ENCODE results near the gene SH3YL1.

The SH3YL1 gene

GRCh38 chr2:228518-229278 is 35.1 kb downstream of the SH3YL1 start:
- no peak overlapping the region for H3K4me3 ChIP-seq (ENCODE audit: control insufficient read depth, low read depth, low read length)
- DNase-seq (ENCODE audit: low read depth), result no peak
- TF ChIP-seq CTCF (IDR thresholded peaks at IDR 0.05; ENCODE audit: control insufficient read depth, insufficient read depth, low read depth, low read length, missing control alignments), result no peak

GRCh38 chr2:228115-228514 is 35.7 kb downstream of the SH3YL1 start:
- DNase-seq (ENCODE audit: low read depth), result no peak
- no peak for TF ChIP-seq CTCF (IDR thresholded peaks at IDR 0.05; ENCODE audit: control insufficient read depth, insufficient read depth, low read depth, low read length, missing control alignments)
- H3K4me3 ChIP-seq (ENCODE audit: control insufficient read depth, low read depth, low read length), result no peak overlapping the region

- DNase-seq (ENCODE audit: low read depth), result no peak
- no peak overlapping the region for H3K4me3 ChIP-seq (ENCODE audit: control insufficient read depth, low read depth, low read length)
- no peak for TF ChIP-seq CTCF (IDR thresholded peaks at IDR 0.05; ENCODE audit: control insufficient read depth, insufficient read depth, low read depth, low read length, missing control alignments)
Observed at GRCh38 chr2:223971-224760, 39.7 kb downstream of the SH3YL1 start.

GRCh38 chr2:223451-223850 is 40.4 kb downstream of the SH3YL1 start:
- no peak for DNase-seq (ENCODE audit: low read depth)
- TF ChIP-seq CTCF (IDR thresholded peaks at IDR 0.05; ENCODE audit: control insufficient read depth, insufficient read depth, low read depth, low read length, missing control alignments), result no peak
- no peak overlapping the region for H3K4me3 ChIP-seq (ENCODE audit: control insufficient read depth, low read depth, low read length)

GRCh38 chr2:216068-216467 is 47.8 kb downstream of the SH3YL1 start:
- DNase-seq (ENCODE audit: low read depth), result no peak
- no peak for TF ChIP-seq CTCF (IDR thresholded peaks at IDR 0.05; ENCODE audit: control insufficient read depth, insufficient read depth, low read depth, low read length, missing control alignments)
- no peak overlapping the region for H3K4me3 ChIP-seq (ENCODE audit: control insufficient read depth, low read depth, low read length)

- DNase-seq (ENCODE audit: low read depth), result no peak
- TF ChIP-seq CTCF (IDR thresholded peaks at IDR 0.05; ENCODE audit: control insufficient read depth, insufficient read depth, low read depth, low read length, missing control alignments), result no peak
Observed at GRCh38 chr2:213932-214693, 49.7 kb downstream of the SH3YL1 start.

More at GRCh38 chr2:213932-214693, 49.7 kb downstream of the SH3YL1 start:
- H3K4me3 ChIP-seq (ENCODE audit: control insufficient read depth, low read depth, low read length), result no peak overlapping the region
